Stimulated activated CD8-positive, alpha-beta memory T cell treated with anti-CD3 and anti-CD28 coated beads, Interleukin-15, amount 100 ng/mL, for 4 hours (primary cell): ENCODE measurements around the gene BICC1.

Source experiments
- DNase-seq, 2 donors: peaks; one replicate each; pipeline ENCODE4 v3.0.0-alpha.2; 2020; ENCODE audit warnings: low read depth in 2 of 2

BICC1 gene

GRCh38 chr10:58599927-58600553, 87.4 kb downstream of the BICC1 start:
- no peak for DNase-seq

GRCh38 chr10:58608351-58608750, 95.7 kb downstream of the BICC1 start:
- no peak for DNase-seq

- DNase-seq: no peak
Observed at GRCh38 chr10:58608826-58609531, 96.3 kb downstream of the BICC1 start.

GRCh38 chr10:58609532-58610150, 97.0 kb downstream of the BICC1 start:
- no peak for DNase-seq

- DNase-seq: no peak
Observed at GRCh38 chr10:58615237-58615935, 102.7 kb downstream of the BICC1 start.

GRCh38 chr10:58618158-58618676, 105.5 kb downstream of the BICC1 start:
- DNase-seq: no peak

GRCh38 chr10:58621379-58622077, 108.9 kb downstream of the BICC1 start:
- no peak for DNase-seq

- DNase-seq: no peak
Observed at GRCh38 chr10:58622246-58622645, 109.6 kb downstream of the BICC1 start.

GRCh38 chr10:58625070-58625469, 112.4 kb downstream of the BICC1 start:
- no peak for DNase-seq

GRCh38 chr10:58627392-58627791, 114.7 kb downstream of the BICC1 start:
- DNase-seq: no peak

GRCh38 chr10:58631715-58632114, 119.0 kb downstream of the BICC1 start:
- no peak for DNase-seq

GRCh38 chr10:58632216-58632615, 119.5 kb downstream of the BICC1 start:
- DNase-seq: no peak

GRCh38 chr10:58637352-58637751, 124.7 kb downstream of the BICC1 start:
- DNase-seq: no peak

- no peak for DNase-seq
Observed at GRCh38 chr10:58638388-58638787, 125.7 kb downstream of the BICC1 start.

- DNase-seq: no peak
Observed at GRCh38 chr10:58641095-58641531, 128.4 kb downstream of the BICC1 start.

GRCh38 chr10:58641708-58642107, 129.0 kb downstream of the BICC1 start:
- DNase-seq: no peak

GRCh38 chr10:58642283-58642682, 129.6 kb downstream of the BICC1 start:
- no peak for DNase-seq

GRCh38 chr10:58642916-58643428, 130.3 kb downstream of the BICC1 start:
- DNase-seq: no peak

- DNase-seq: no peak
Observed at GRCh38 chr10:58644311-58644710, 131.6 kb downstream of the BICC1 start.

GRCh38 chr10:58645416-58646146, 132.9 kb downstream of the BICC1 start:
- no peak for DNase-seq
